Stimulated activated CD8-positive, alpha-beta memory T cell treated with anti-CD3 and anti-CD28 coated beads, Interleukin-15, amount 100 ng/mL, for 24 hours (primary cell): ENCODE measurements around the gene CPA5.
"Not testable (repeated sequence)": the region's sequence is repeated elsewhere in the genome, so short reads cannot be mapped to it uniquely, and the experiment has no call there.

Experiments used
- DNase-seq: peaks from one replicate; pipeline ENCODE4 v3.0.0-alpha.2; 2020; ENCODE audit warnings: low read depth

CPA5 gene, protein sequence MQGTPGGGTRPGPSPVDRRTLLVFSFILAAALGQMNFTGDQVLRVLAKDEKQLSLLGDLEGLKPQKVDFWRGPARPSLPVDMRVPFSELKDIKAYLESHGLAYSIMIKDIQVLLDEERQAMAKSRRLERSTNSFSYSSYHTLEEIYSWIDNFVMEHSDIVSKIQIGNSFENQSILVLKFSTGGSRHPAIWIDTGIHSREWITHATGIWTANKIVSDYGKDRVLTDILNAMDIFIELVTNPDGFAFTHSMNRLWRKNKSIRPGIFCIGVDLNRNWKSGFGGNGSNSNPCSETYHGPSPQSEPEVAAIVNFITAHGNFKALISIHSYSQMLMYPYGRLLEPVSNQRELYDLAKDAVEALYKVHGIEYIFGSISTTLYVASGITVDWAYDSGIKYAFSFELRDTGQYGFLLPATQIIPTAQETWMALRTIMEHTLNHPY

DNA sequence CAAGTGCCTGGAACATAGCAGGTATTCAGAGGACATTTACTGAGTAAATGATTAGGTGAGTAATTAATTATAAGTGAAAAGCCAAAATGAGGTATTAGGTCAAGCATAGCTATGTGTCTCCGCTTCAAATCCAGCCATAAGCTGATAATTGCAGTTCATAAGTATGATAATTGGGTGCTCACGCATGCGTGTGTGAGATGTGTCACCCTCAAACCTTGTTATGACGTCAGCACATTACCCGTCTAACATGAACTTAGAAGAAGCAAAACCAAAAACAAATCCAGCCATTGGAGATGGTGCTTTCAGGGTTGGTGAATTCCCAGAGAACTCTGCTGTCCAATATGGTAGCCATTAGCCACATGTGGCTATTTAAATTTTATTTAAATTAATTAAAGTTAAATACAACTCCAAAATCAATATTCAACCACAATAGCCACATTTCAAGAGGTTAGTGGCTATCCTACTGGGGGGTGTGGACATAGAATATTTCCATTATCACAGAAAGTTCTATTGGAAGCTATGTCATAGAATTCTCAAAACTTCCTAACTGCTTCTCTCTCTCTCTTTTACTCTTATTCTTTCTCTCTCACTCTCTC lies at the start of gene CPA5:
CPA5 (plus strand) TSS at position 546 of the 596 bp plus-strand sequence. CDS start 1,670 bp downstream, outside the sequence.
- no peak for DNase-seq

GRCh38 chr7:130296221-130296951 lies 48.2 kb upstream of the CPA5 start:
- no peak for DNase-seq

GRCh38 chr7:130297628-130298543 lies 46.7 kb upstream of the CPA5 start:
- no peak for DNase-seq

- no peak for DNase-seq
These were observed 45.9 kb upstream of the CPA5 start for GRCh38 chr7:130298544-130299326.

- no peak for DNase-seq
These were observed 44.8 kb upstream of the CPA5 start for GRCh38 chr7:130299866-130300265.

GRCh38 chr7:130301501-130302020 lies 43.1 kb upstream of the CPA5 start:
- DNase-seq, result no peak

DNA sequence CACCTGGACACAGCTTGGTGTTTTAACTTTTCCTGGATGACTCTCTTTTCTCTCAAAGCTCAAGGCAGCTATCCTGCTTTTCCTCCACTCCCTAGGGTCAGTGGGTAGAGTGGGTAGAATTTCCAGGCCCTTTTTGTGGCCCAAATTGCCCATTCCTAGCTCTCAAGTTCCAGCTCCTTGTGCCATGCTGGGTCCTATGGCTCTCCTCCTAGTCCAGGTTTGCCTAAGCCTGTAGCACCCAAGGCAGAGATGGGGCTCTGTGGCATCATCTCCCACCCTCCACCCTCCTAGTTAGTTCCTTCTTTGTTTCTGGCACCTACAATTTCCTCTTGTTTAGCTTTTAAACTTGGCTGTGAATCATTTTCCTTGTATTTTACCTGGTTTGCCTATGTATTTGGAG lies 42.0 kb upstream of the CPA5 start:
- DNase-seq, result no peak

- no peak for DNase-seq
These were observed 41.5 kb upstream of the CPA5 start for GRCh38 chr7:130303127-130303526.

DNA sequence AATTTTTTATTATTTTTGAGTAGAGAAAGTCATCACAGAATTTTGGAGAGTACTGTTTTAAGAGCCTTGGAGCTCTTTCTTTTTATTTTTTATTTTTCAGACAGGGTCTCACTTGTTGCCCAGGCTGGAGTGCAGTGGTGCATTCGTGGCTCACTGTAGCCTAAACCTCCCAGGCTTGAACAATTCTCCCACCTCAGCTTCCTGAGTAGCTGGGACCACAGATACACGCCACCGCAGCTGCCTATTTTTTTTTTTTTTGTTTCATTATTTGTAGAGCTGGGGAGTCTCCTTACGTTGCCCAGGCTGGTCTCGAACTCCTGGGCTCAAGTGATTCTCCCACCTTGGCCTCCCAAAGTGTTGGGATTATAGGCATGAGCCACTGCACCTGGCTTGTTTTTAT lies 41.1 kb upstream of the CPA5 start:
- no peak for DNase-seq

- DNase-seq, result no peak
These were observed 40.6 kb upstream of the CPA5 start for GRCh38 chr7:130303982-130304381.

DNA sequence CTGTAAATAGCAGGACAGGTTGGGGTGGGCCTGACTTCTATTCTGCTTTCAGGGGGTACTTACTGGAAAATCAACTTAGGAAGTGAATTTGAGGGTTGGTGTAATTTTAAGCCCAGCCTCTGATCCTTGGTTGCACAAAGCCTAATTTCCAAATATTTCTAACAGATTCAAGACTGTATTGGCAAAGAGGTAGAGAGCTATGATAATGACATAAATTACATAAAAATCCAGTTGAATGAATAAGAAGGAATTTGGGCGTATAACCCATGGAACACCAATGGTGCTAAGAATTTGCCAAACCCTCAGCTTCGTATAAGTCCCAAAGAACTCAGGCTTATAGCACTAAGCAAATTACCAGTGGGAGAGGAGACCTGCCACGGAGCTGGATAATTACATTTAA lies 39.7 kb upstream of the CPA5 start:
- DNase-seq, result no peak

- DNase-seq, result no peak
These were observed 39.1 kb upstream of the CPA5 start for GRCh38 chr7:130305433-130306042.

DNA sequence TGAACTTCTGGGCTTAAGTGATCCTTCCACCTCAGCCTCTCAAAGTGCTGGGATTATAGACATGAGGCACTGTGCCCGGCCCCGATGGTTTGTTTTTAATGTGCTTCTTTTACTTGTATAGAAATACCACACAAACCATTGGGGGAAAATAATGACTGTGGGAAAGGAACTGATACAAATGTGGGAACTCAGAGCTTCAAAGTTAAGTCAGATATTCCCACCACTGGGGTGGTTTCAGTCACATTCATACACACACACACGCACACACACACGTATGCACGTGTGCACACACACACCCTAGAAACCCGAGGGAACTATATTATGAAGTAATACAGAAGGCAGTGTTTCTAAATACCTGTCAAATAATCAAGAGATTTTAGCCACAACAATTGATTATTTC lies 34.6 kb upstream of the CPA5 start:
- DNase-seq, result no peak

- DNase-seq, result no peak
These were observed 30.3 kb upstream of the CPA5 start for GRCh38 chr7:130314305-130314704.

- DNase-seq, result no peak
These were observed 25.1 kb upstream of the CPA5 start for GRCh38 chr7:130319541-130319940.

DNA sequence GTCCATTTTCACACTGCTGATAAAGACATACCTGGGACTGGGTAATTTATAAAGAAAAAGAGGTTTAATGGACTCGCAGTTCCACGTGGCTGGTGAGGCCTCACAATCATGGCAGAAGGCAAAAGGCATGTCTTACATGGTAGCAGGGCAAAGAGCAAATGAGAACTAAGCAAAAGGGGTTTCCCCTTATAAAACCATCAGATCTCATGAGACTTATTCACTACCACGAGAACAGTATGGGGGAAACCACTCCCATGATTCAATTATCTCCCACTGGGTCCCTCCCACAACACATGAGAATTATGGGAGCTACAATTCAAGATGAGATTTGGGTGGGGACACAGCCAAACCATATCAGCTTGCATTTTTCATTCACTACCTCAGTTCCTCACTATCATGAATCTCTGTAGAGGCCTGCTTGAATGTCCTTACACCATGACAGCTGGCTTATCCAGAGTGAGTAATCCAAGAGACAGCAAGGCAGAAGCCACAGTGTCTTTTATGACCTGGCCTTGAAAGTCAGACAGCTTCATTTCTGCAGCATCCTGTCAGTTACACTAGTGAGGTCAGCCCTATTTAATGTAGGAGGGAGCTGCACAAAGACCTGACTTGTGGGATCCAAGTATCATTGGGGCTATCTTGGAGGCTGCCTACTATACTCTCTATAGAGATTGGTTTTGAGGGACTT lies 22.9 kb upstream of the CPA5 start:
- DNase-seq, result not testable (repeated sequence)

DNA sequence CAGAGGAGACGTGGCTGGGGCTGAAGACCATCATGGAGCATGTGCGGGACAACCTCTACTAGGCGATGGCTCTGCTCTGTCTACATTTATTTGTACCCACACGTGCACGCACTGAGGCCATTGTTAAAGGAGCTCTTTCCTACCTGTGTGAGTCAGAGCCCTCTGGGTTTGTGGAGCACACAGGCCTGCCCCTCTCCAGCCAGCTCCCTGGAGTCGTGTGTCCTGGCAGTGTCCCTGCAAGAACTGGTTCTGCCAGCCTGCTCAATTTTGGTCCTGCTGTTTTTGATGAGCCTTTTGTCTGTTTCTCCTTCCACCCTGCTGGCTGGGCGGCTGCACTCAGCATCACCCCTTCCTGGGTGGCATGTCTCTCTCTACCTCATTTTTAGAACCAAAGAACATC lies 22.0 kb upstream of the CPA5 start:
- DNase-seq, result no peak

- DNase-seq, result no peak
These were observed 20.2 kb upstream of the CPA5 start for GRCh38 chr7:130324306-130324943.

- DNase-seq, result no peak
These were observed 14.9 kb upstream of the CPA5 start for GRCh38 chr7:130329681-130330080.
